HG02623 (cell line): ENCODE measurements around the gene TMC1.
"Not testable (repeated sequence)": the region's sequence is repeated elsewhere in the genome, so short reads cannot be mapped to it uniquely, and the experiment has no call there.

Experiments used
- ATAC-seq: cut with Tn5 transposase; IDR thresholded peaks from one replicate; pipeline ENCODE4 v1.9.1; 2021; ENCODE audit warnings: moderate library complexity; ENCODE audit not compliant: unreplicated experiment

The TMC1 gene

DNA sequence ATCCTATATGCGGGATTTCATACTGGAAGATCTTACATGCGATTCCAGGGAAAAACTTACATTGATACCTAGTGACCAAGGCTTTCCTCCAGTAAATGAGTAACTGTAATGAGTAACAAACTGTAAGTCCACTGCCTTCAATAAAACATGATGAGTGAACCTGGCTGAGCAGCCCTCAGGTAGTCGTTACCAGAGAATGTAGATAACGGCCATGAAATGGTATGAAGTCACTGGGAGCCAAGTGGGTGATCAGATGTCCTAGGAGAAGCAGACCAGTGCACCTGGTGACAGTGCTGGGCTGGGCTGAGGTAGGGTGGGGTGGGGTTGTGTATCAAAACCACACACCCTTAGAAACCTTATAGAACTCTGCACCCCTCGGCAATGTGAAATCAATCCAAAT, 227.9 kb downstream of the TMC1 start:
- no peak for ATAC-seq

DNA sequence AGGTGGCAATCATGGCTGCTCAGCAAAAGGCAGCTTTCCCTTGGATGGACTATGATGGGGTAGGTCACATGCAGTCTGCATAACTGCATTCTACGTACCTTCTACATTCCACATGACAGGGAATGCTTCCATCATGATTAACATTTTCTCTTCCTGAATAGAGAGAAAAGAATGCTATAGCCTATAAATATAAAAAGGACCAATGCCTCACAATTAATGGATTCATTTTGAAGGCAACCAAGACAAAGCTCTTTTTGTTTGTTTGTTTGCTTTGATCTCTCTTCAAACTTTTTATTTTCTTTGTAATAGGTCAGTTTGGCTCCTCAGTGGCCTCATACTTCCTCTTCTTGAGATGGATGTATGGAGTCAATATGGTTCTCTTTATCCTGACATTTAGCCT, 230.1 kb downstream of the TMC1 start:
- no peak for ATAC-seq

DNA sequence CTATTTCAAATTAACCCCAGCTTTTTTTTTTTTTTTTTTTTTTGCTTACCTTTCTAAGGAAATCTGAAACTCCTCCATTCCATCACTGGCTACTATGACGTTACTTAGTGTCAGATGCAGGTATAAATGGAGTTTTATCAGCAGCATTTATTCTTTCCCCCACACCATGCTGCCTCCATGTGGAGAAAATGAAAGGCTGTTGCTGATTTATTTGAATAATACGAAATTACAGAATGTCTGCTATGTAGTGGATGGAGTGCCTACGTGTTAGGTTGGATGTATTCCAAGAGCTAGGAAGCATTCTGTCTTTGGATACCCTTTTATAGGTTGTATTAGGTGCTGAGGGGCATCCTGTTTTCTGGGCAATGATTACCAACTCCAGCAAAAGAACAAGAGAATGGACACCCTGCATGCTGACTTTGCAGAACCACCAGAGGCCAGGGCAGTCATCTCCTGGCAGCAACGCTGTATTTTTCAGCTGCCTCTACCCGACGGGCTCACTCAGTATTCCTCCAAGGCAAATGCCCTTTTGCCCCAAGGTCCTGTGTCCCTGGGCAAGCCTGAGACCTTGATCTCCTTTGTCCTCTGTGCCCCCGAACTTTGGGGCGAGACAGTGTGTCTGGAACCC, 232.0 kb downstream of the TMC1 start:
- ATAC-seq = no peak

DNA sequence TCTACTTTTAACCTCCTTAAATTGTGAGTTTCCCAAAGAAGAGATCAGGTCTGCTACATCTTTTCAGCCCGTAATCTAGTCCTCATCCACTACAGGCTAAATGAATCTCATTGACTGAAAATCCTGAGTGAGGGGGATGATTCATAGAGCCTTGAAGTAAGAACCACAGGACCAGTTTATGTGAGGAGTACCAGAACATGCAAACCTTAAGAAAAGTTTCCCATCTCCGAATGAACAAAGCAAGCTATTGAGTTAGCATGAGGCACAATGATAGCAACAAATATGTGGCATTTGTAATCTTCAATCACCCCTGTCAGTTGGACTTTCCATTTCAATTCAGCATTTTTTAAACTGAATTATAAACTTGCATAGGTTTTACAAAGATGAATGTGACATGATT, 234.4 kb downstream of the TMC1 start:
- no peak for ATAC-seq

DNA sequence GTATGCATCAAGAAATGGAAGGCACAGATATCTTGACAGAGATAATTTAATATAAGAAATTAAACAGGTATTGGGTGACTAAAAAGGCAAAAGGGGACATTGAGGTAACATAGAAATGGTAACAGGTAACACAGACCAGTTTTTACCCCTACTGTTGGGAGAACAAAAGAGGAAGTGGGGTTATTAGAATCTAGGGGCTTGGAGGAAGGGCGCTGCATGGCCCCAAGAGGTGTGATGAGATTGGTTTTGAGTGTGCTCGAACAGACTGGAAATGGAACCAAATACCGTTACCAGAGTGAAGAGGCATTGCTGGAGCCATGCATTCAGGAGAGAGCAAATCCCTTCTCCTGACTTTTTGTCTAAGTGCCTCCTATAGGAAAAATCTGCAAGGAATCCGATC, 237.5 kb downstream of the TMC1 start:
- ATAC-seq = no peak

DNA sequence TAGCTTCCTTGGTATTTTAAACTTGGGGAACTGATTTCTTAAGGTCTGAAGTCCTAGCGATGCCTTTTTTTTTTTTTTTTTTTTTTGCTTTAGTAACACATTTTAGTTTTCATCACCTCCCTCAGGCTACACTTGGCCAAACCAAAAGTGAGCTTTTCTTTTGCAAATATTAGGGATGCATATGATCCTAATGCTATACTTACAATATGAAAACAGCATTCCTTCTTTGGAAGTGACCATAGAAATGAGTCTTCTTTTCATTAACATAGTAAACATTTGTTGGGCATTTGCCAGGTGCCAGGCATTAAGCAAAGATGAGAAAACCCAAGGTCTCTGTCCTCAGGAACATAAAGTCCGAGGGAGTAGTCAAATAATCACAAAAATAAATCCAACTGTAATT, 241.6 kb downstream of the TMC1 start:
- ATAC-seq = no peak

DNA sequence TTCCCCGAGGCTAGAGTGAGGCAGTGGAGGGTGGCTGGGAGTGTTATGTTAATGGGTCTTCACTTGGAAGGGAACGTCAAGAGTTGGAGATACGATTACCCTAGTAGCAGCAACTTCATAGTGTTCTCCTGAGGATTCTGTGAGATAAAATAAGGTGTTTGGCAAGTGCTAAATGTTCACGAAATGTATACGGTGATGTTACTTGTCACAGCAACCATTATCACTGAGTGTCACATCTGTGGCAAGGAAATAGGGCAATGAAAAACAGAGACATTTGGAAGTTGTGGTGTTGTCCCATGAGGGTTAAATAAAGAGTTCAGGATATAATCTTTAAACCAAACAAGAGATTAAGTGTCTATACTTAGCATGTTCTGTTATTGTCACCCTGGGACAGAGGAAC, 248.1 kb downstream of the TMC1 start:
- ATAC-seq = no peak

DNA sequence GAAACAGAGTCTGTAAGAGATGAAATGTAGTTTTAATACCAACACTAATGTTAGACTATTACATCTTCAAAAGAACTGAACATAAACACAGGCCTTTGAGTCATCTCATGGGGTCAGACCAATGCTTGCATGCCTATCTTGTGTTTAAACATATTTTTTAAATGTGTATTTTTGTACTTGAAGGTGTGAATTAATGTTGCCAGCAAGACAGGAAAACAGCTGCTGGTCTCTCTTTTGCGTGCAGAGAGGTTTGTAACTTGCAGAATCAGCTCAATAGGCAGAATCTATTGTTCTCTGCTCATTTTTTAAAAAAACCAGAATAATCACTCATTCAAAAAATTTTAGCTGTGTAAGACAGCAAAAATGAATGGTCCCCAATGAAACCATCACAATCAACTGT, 251.3 kb downstream of the TMC1 start:
- no peak for ATAC-seq

DNA sequence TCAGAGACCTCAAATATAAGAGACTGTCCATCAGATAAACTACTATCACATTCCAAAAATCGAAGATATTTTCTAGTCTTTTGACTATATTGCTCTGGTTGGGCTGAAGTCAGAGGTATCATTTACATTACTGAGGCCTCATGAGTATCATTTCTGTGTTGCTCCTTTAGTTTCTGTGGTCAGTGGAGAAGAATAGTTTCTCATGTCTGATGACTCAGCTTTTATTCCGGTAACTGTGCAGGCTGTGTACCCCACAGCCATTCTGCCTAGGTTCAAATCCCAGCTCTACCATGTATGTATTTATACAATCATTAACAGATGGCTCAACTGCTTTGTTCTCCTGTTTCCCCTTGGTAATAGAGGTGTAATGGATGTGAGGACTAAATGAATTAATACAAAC, 252.2 kb downstream of the TMC1 start:
- no peak for ATAC-seq

DNA sequence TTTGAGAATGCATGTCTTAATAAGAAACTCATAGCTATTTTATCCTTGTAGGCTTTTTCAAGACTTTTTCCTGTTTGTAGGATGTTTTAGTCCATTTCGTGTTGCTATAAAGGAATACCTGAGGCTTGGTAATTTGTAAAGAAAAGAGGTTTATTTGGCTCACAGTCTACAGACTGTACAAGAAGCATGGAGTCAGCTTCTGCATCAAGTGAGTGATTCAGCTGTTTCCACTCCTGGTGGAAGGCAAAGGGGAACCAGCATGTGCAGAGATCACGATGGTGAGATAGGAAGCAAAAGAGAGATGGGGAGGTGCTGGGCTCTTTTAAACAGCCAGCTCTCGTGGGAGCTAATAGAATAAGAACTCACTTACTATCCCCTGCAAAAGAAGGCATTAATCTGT, 254.2 kb downstream of the TMC1 start:
- no peak for ATAC-seq

DNA sequence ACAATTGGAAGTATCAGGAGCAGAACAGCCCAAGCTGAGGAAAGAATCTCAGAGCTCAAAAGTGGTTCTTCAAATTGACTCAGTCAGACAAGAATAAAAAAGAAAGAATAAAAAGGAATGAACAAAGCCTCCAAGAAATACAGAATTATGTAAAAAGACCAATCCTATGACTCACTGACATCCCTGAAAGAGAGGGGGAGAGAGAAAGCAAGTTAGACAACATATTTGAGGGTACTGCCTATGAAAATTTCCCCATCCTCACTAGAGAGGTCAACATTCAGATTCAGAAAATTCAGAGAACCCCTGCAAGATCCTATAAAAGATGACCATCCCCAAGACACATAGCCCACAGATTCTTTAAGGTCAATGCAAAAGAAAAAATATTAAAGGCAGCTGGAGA, 258.2 kb downstream of the TMC1 start:
- no peak for ATAC-seq

DNA sequence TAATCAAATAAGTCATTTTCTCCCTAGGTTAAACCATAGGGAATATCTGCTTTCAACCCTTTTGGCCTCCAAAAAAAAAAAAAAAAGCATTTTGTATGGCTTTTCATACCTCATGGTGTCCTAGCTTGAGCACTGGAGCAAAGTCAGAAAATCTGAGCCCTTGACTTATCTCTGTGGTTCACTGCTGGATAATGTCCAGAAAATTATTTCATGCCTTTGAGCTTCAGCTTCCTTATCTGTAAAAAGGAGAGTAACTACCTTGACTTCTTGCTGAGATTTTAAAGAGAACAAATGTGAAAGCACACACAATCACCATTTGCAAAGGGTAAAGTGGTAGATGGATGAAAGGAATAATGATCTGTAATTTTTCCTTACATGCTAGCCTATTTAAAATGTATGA, 265.5 kb downstream of the TMC1 start:
- no peak for ATAC-seq

DNA sequence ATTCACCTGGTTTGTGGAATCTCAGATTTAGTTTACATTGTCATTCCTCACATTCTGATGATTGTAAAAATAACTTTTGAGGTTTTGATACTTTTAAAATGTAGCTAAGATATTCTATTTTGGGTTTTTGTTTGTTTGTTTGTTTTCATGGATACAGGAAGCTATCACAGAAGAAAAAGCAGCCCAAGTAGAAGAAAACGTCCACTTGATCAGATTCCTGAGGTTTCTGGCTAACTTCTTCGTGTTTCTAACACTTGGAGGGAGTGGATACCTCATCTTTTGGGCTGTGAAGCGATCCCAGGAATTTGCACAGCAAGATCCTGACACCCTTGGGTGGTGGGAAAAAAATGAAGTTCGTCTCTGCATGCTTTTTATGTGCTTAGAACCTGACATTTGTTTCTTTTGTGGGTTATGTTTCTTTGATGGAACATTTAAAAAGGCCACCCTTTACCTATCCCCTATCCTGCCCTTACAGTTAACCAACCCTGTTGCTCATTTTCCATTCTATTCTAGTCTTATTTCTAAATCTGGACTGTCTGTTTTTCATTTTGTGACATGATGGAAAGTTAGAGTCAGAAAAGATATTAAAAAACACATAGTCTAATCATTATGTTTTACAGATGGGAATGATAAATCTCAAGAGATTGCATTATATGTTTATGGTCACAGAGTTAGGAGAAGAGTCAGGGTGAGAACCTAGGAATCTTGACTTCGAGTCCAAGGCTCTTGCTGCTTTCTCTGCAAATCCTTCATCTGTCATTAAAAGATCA, 267.7 kb downstream of the TMC1 start:
- no peak for ATAC-seq

DNA sequence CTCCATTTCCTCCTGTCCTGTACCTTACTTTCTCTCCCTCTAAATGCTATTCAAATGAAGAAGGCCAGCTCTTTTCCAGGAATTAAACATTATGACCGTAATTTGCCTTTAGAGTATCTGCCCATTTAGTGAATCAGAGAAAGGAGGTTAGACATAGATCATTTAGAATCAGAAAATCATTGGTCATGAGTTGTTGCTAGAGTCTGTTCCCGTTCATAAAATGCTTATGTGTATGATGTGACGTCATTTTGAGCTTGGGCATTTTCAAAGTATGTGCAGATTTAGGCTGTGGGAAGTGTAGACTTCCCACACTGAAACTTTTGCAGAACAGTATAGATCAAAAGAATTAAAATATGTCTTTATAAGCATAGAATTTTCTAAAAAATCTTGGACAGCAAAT, 268.5 kb downstream of the TMC1 start:
- no peak for ATAC-seq

DNA sequence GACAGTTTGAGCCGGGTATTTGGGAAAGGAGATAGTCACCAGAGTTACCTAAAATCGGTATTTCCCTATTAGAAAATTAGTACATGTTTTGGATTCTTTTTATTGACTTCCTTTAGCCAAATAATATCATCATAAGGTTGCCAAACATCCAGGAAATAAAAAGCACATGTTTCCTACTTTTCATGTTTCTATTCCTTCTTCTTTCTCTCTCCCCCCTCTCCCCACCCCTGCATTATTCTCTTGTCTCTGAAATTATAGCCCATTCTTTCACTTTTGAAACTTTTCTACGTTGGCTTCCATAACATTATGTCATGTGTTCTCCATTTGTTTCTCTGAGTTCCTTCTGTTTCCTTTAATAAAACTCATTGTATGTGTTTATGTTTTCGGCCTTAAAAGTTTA, 269.6 kb downstream of the TMC1 start:
- ATAC-seq = no peak

DNA sequence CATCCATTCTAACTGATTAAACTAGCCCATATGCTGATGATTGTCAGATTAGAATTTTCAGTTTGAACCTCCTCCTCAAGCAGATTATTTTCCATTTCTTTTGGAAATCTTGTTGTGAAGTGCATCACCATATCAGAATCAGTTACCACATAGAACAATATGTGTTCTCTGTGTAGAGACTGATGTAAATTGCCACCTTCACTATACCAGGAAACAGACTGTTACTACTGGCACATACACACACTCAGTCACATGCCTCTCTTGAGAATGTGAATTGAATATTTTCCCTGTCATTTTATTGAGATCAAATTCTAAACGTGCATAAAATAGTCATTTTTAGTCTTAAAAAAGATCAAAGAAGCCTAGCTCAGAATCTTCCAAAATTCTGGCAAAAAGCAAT, 270.0 kb downstream of the TMC1 start:
- ATAC-seq = no peak

DNA sequence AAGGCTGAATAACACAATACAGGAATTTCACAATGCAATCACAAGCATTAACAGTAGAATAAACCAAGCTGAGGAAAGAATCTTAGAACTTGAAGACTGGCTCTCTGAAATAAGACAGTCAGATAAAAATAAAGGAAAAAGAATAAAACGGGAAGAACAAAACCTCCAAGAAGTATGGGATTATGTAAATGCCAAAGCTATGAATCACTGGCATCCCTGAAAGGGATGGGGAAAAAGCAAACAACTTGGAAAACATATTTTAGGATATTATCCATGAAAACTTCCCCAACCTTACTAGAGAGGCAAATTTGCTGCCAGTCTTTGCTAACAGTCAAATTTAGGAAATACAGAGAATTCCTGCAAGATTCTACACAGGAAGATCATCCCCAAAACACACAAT, 273.5 kb downstream of the TMC1 start:
- ATAC-seq = no peak

DNA sequence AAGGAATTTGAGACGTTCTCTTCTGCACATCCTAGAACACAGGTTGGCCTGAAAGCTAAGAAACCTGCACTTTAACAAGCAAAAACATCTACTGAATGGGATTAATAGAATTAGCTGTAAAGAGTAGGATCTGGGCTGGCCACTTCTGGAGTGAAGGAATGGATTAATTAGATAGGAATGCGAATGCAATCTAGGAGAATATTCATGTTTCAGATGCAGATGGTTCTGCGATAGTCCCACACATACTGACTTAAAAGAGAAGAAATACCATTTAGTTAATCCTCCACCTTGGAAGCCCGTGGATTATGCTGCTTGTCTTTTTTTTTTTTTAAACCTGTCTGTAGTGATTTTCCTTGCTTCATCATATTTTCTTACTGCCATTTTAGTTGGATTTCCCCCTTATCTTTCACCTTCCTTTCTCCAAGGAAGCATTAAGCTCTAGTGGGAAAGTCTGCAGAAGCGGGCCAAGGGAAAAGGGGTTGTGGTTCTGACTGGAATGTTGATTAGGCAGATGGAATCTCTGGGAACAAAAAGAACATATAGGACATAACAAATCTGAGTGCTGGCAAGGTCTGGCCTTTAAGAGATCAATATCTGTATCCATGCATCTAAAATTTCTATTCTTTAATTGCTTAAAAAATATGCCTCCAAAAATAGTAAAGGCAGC, 279.1 kb downstream of the TMC1 start:
- ATAC-seq = no peak

DNA sequence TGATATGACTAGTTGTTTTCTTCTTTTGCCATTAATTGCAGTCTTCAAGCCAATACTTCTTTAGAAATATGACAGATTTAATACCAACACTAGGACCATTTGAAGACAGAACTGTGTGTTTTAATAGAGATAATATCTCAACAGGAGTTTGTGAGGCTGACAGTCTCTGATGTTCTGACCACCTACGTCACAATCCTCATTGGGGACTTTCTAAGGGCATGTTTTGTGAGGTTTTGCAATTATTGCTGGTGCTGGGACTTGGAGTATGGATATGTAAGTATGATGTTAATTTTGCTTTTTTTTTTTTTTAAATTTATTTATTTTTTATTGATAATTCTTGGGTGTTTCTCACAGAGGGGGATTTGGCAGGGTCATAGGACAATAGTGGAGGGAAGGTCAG, 283.8 kb downstream of the TMC1 start:
- ATAC-seq = no peak

DNA sequence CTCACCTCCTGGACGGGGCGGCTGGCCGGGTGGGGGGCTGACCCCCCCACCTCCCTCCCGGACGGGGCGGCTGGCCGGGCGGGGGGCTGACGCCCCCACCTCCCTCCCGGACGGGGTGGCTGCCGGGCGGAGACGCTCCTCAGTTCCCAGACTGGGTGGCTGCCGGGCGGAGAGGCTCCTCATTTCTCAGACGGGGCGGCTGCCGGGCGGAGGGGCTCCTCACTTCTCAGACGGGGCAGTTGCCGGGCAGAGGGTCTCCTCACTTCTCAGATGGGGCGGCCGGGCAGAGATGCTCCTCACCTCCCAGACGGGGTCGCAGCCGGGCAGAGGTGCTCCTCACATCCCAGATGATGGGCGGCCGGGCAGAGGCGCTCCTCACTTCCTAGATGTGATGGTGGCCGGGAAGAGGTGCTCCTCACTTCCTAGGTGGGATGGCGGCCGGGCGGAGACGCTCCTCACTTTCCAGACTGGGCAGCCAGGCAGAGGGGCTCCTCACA, 285.0 kb downstream of the TMC1 start:
- ATAC-seq = not testable (repeated sequence)

DNA sequence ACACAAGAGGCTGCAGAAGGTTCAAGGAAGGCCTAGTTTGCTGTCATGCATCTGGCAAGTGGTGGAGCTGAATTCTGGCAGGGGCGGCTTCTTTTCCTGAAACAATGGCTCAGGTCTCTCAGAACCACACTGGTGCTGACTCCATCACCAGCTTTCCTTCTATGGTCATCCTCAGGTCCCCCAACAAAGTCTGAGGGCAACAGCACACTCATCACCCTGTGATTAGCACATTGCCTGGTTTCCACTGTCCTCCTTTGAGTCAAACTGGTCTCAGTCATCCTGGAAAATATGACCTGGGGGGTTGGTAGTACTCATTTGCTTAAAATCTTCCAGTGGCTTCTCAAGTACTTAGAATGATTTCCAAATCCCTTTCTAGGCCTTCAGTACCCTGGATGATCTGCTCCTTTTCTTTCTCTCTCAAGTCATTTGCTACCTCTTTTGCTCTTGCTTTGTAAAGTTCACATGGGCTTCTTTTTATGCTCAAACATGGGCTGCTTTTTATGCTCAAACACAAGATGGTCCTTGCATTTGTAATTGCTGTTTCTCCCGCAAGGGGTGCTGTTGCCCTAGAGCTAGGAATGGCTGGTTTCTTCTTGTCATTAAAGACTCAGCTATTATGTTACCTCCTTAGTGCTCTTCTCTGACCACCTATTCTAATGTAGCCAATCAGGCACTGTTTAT, 286.5 kb downstream of the TMC1 start:
- peak; percentile 58 for ATAC-seq

DNA sequence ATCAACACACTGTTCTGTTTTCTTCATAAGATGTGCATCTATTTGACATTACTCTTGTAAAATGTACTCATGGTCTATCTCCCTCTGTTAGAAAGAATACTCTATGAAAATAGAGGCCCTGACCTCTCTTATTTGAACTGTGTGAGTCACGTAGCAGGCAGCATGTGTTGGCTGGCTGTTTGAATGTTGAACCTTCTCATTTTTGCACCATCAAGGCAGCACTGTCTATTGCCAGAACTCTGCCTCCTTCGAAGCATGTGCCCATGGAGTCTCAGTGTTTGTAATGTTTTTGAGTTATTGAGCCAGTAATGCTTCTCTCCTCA, 287.0 kb downstream of the TMC1 start:
- ATAC-seq = no peak
